ENCODE measurements around the gene ADAM30.

DNA sequence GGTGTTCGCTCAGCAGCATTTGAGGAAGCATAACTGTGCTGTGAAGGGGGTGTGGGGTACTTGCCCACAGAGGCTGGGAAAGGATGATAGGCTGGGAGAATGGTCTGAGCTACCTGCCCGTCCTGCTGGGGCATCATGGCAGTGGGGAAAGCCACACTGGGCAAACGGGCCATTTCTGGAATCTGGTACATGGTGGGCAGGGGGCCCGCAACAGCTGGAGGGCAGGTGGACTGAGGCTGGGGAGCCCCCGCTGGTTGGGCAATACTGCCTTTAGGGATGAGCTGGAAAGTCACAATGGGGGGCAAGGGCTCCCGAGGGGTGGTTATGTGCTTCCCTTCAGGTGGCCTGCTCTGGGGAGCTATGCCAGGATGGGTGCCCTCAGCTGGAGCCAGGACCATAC lies 19.2 kb upstream of the ADAM30 start:
- TF ChIP-seq, protein P1, sequence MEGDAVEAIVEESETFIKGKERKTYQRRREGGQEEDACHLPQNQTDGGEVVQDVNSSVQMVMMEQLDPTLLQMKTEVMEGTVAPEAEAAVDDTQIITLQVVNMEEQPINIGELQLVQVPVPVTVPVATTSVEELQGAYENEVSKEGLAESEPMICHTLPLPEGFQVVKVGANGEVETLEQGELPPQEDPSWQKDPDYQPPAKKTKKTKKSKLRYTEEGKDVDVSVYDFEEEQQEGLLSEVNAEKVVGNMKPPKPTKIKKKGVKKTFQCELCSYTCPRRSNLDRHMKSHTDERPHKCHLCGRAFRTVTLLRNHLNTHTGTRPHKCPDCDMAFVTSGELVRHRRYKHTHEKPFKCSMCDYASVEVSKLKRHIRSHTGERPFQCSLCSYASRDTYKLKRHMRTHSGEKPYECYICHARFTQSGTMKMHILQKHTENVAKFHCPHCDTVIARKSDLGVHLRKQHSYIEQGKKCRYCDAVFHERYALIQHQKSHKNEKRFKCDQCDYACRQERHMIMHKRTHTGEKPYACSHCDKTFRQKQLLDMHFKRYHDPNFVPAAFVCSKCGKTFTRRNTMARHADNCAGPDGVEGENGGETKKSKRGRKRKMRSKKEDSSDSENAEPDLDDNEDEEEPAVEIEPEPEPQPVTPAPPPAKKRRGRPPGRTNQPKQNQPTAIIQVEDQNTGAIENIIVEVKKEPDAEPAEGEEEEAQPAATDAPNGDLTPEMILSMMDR (conservative IDR thresholded peaks at IDR 0.05; ENCODE audit: low read length): no peak
- no peak for TF ChIP-seq EZH2phosphoT487 (IDR thresholded peaks at IDR 0.05; ENCODE audit: borderline replicate concordance, low read depth, low read length)
